Nephron (organoid): ENCODE measurements around the gene OSBPL9.
"Not testable (repeated sequence)": the region's sequence is repeated elsewhere in the genome, so short reads cannot be mapped to it uniquely, and the experiment has no call there.

Source experiments
- H3K27ac Mint-ChIP-seq, 3 experiments: 2 replicates each; pipeline ENCODE4 v1.8.0; 2020; ENCODE audit warnings: mixed read lengths in 3 of 3, mild to moderate bottlenecking in 2 of 3, moderate library complexity in 1 of 3
- H3K27me3 Mint-ChIP-seq: 2 replicates; pipeline ENCODE4 v1.8.0; 2021; ENCODE audit warnings: low read depth, mild to moderate bottlenecking, moderate library complexity, mixed read lengths
- H3K36me3 Mint-ChIP-seq: 2 replicates; pipeline ENCODE4 v1.8.0; 2020; ENCODE audit warnings: low read depth, mixed read lengths
- H3K4me1 Mint-ChIP-seq: 2 replicates; pipeline ENCODE4 v1.8.0; 2020; ENCODE audit warnings: mixed read lengths
- H3K4me3 Mint-ChIP-seq, 3 experiments: 2 replicates each; pipeline ENCODE4 v1.8.0; 2020; ENCODE audit warnings: mild to moderate bottlenecking in 3 of 3, mixed read lengths in 3 of 3, moderate library complexity in 2 of 3
- H3K9me3 Mint-ChIP-seq: 2 replicates; pipeline ENCODE4 v1.8.0; 2020; ENCODE audit warnings: mixed read lengths
- TF ChIP-seq, protein P1 (sequence below), 3 experiments: fragments of 200-600 bp; sonication (generic); IDR thresholded peaks; one replicate each; pipeline ENCODE4 v1.5.0; 2021; ENCODE audit warnings: antibody characterized with exemption in 3 of 3; ENCODE audit not compliant: unreplicated experiment in 3 of 3

Gene OSBPL9

DNA sequence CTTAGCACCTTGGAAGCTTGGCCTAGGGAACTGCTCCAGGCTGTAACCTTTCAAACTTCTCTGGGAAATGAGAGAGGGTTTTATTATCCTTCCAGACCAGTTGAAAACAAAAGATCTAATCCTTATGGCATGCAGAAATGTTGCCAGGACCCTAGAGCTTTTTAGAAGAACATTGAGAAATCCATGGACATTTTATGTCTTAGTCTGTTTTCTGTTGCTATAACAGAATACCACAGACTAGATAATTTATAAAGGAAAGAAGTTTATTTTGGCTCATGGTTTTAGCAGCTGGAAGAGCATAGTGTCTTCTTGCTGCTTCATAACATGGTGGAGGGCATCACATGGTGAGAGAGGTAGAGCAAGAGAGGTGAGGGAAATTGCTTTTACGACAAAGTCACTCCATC lies 25.8 kb downstream of the OSBPL9 start:
- peaks cover 16% of the 10 kb centered on the region for H3K4me1 Mint-ChIP-seq
- TF ChIP-seq, protein P1, sequence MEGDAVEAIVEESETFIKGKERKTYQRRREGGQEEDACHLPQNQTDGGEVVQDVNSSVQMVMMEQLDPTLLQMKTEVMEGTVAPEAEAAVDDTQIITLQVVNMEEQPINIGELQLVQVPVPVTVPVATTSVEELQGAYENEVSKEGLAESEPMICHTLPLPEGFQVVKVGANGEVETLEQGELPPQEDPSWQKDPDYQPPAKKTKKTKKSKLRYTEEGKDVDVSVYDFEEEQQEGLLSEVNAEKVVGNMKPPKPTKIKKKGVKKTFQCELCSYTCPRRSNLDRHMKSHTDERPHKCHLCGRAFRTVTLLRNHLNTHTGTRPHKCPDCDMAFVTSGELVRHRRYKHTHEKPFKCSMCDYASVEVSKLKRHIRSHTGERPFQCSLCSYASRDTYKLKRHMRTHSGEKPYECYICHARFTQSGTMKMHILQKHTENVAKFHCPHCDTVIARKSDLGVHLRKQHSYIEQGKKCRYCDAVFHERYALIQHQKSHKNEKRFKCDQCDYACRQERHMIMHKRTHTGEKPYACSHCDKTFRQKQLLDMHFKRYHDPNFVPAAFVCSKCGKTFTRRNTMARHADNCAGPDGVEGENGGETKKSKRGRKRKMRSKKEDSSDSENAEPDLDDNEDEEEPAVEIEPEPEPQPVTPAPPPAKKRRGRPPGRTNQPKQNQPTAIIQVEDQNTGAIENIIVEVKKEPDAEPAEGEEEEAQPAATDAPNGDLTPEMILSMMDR (IDR thresholded peaks at IDR 0.05; ENCODE audit: unreplicated experiment in 3 of 3) = no peak
- peaks cover 26% of the 10 kb centered on the region for H3K36me3 Mint-ChIP-seq
- H3K9me3 Mint-ChIP-seq = peaks cover 3% of the 10 kb centered on the region
- peak overlapping the region in 2 of 3 experiments; percentile 2 for H3K4me3 Mint-ChIP-seq
- peak overlapping the region; percentile 90 to 93 (median 91) for H3K27ac Mint-ChIP-seq
- H3K27me3 Mint-ChIP-seq = no peaks in the 10 kb centered on the region

DNA sequence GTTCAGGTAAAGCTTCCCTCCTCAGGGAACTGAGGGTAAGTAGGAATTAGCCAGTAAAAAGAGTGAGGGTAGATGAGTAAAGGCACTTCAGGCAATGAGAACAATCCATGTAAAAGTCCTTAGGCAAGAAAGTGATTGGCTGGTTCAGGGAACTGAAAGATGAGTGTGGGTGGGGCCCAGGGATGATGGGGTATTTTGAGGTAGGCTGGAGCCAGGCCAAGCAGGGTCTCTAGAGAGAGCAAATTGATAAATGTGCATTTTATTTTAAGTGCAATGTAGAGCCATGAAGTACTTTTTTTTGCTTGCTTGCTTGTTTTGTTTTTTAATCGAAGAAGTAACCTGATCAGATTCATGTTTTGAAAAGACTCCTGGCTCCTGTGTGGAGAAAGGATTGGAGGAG lies 26.5 kb downstream of the OSBPL9 start:
- Mint-ChIP-seq H3K4me1 (peaks cover 18% of the 10 kb centered on the region), H3K27ac (peak overlapping the region; percentile 90 to 93 (median 91)), H3K9me3 (peaks cover 3% of the 10 kb centered on the region), H3K4me3 (no peak overlapping the region), H3K27me3 (no peaks in the 10 kb centered on the region), H3K36me3 (peaks cover 26% of the 10 kb centered on the region)
- TF ChIP-seq, protein P1 (IDR thresholded peaks at IDR 0.05; ENCODE audit: unreplicated experiment in 3 of 3) = no peak

DNA sequence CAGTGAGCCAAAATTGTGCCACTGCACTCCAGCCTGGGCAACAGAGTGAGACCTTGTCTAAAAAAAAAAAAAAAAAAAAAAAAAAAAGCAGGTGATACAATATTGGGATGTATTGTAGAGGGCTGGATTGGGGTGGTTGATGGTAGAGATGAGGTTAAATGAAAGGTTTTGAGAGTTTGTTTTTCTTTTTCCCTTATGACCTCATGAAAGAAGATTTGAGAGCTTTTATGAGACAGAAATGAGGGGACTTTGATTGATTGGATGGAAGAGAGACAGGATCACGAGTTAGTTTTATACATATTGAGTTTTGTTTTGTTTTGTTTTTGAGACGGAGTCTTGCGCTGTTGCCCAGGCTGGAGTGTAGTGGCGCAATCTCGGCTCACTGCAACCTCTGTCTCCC lies 27.1 kb downstream of the OSBPL9 start:
- Mint-ChIP-seq H3K4me1 (peaks cover 20% of the 10 kb centered on the region), H3K27me3 (no peaks in the 10 kb centered on the region), H3K9me3 (peaks cover 3% of the 10 kb centered on the region), H3K36me3 (peaks cover 26% of the 10 kb centered on the region), H3K27ac (peak overlapping the region in 1 of 3 experiments; percentile 65), H3K4me3 (no peak overlapping the region)
- TF ChIP-seq, protein P1 (IDR thresholded peaks at IDR 0.05; ENCODE audit: unreplicated experiment in 3 of 3) = no peak

DNA sequence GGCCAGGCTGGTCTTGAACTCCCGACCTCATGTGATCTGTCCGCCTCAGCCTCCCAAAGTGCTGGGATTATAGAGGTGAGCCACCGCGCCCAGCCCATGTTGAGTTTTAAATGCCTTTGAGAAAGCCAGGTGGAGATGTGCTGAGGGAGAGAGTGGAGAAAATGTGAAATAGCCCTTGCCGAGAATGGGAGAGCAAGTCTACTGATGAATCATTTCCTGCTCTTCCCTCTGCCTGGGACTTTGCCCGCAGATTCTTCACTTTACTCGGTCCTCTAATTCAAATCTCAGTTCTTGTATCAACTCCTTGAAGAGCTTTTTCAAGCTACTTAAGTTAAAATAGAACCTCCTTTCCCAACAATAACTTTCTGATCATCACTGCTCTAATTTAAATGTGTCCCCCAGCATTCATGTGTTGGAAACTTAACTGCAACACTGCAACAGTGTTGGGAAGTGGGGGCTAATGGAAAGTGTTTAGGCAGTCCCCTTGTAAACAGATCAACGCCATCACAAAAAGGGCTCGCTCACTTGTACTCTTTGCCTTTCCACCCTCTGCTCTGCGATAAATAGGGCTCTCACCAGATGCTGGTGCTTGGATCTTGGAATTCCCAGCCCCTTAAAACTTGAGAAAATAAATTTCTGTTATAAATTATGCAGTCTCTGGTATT lies 27.8 kb downstream of the OSBPL9 start:
- Mint-ChIP-seq H3K27ac (peak overlapping the region in 1 of 3 experiments; percentile 14), H3K9me3 (peaks cover 3% of the 10 kb centered on the region), H3K4me3 (no peak overlapping the region), H3K36me3 (peaks cover 26% of the 10 kb centered on the region), H3K4me1 (peaks cover 20% of the 10 kb centered on the region), H3K27me3 (no peaks in the 10 kb centered on the region)
- TF ChIP-seq, protein P1 (IDR thresholded peaks at IDR 0.05; ENCODE audit: unreplicated experiment in 3 of 3) = no peak

DNA sequence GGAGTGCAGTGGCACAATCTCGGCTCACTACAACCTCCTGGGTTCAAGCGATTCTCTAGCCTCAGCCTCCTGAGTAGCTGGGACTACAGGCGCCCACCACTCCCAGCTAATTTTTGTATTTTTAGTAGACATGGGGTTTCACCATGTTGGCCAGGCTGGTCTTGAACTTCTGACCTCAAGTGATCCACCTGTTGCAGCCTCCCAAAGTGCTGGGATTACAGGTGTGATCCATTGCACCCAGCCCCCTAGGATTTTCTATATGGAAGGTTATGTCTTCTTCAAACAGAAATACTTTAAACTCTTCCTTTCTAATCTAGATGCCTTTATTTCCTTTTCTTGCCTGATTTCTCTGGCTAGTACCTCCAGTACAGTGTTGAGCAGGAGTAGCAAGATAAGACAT lies 29.7 kb downstream of the OSBPL9 start:
- H3K4me3 Mint-ChIP-seq, H3K27ac Mint-ChIP-seq, H3K9me3 Mint-ChIP-seq, H3K27me3 Mint-ChIP-seq: not testable (repeated sequence)
- H3K4me1 Mint-ChIP-seq = peaks cover 24% of the 10 kb centered on the region
- peaks cover 26% of the 10 kb centered on the region for H3K36me3 Mint-ChIP-seq

DNA sequence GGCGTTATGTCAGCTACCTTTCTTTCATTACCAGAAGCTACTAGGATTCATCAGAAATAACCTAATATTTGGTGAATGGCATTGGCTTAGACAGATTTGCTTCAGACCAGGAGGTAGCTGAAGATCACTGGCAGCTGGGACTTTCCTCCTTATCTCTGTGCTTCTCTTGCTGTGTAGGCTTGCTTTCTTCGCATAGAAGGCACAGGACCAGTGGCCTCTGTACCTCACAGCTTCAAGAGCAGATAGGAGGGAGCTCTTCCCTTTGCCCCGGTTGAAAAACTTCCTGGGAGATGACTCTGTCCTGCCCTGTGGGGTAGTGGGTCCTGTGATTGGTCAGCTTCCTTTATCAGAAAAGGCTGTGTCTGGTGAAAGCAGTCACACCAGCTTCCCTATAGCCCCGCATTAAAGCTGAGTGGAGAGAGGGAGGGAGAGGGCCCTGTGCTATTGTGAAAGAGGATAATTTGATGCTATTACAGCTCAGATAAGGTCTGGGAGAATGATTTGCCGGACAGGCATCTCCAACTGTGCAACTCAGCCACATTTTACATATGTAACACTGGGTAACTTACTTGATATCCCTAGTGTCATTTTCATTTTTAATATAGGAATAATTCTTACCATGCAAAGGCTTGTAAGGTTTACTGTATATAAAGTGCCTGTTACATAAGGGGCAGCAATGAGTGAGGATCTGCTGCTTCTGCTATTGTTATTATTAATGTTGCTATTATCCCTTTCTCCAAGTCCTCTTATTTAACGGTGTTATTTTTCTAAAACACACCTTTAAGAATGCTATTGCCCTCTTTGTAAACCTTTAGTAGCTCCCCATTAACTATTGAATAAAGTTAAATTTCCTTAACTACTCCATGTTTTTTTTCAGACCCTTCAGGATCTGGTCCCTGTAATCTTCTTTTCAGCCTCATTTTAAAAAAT lies 31.6 kb downstream of the OSBPL9 start:
- no peaks in the 10 kb centered on the region for H3K9me3 Mint-ChIP-seq
- peak overlapping the region in 2 of 3 experiments; percentile 57 to 66 for H3K27ac Mint-ChIP-seq
- H3K4me1 Mint-ChIP-seq = peaks cover 26% of the 10 kb centered on the region
- no peak overlapping the region for H3K4me3 Mint-ChIP-seq
- H3K36me3 Mint-ChIP-seq = peaks cover 21% of the 10 kb centered on the region
- TF ChIP-seq, protein P1 (IDR thresholded peaks at IDR 0.05; ENCODE audit: unreplicated experiment in 3 of 3) = no peak
- no peaks in the 10 kb centered on the region for H3K27me3 Mint-ChIP-seq
